ENCODE measurements around the gene DHFR2. TPM values are rescaled to one million over a fixed set of nuclear protein-coding genes. Genes with fewer than 3 reads are reported as not detected.
"Not testable (repeated sequence)": the region's sequence is repeated elsewhere in the genome, so short reads cannot be mapped to it uniquely, and the experiment has no call there.

DHFR2 gene
- total and polyA plus RNA-seq, 5 donors from 2014 or later: 2.9 to 6.7 (median 4.6) TPM

GRCh38 chr3:94095111-94095510 lies 32.4 kb upstream of the DHFR2 start:
- DNase-seq: no peak
- H3K4me3 Mint-ChIP-seq: no peak overlapping the region
- peaks cover 0 to 2% (median 0%) of the 10 kb centered on the region in 7 donors for H3K9me3 Mint-ChIP-seq
- peaks cover 73% of the 10 kb centered on the region for H3K36me3 ChIP-seq (ENCODE audit: control insufficient read depth, insufficient read depth, low read length)
- peak overlapping the region in 1 of 3 donors; percentile 63 for H3K27ac Mint-ChIP-seq
- H3K27me3 ChIP-seq (ENCODE audit: control insufficient read depth, insufficient read depth, low read length): no peaks in the 10 kb centered on the region
- no peak for ATAC-seq (ENCODE audit: low read depth in 2 of 2)
- H3K27ac ChIP-seq (ENCODE audit: insufficient read depth, low read length, poor library complexity, severe bottlenecking): no peak overlapping the region
- no peaks in the 10 kb centered on the region for H3K27me3 Mint-ChIP-seq
- peaks cover 6 to 19% (median 13%) of the 10 kb centered on the region in 4 donors for H3K4me1 Mint-ChIP-seq
- H3K4me3 ChIP-seq (ENCODE audit: low read depth, low read length): no peak overlapping the region
- H3K4me1 ChIP-seq (ENCODE audit: control insufficient read depth, insufficient read depth, low read length, poor library complexity, severe bottlenecking): no peaks in the 10 kb centered on the region
- H3K9me3 ChIP-seq (ENCODE audit: control insufficient read depth in 2 of 2, low read length in 2 of 2): no peaks in the 10 kb centered on the region
- H3K36me3 Mint-ChIP-seq: peaks cover 61% of the 10 kb centered on the region

GRCh38 chr3:94093151-94093550 lies 30.4 kb upstream of the DHFR2 start:
- Histone ChIP-seq H3K27ac (ENCODE audit: insufficient read depth, low read length, poor library complexity, severe bottlenecking) (no peak overlapping the region), H3K27me3 (ENCODE audit: control insufficient read depth, insufficient read depth, low read length) (no peaks in the 10 kb centered on the region), H3K9me3 (ENCODE audit: control insufficient read depth in 2 of 2, low read length in 2 of 2) (no peaks in the 10 kb centered on the region), H3K4me3 (ENCODE audit: low read depth, low read length) (no peak overlapping the region), H3K4me1 (ENCODE audit: control insufficient read depth, insufficient read depth, low read length, poor library complexity, severe bottlenecking) (no peaks in the 10 kb centered on the region), H3K36me3 (ENCODE audit: control insufficient read depth, insufficient read depth, low read length) (peaks cover 53% of the 10 kb centered on the region)
- ATAC-seq (ENCODE audit: low read depth in 2 of 2): no peak
- H3K4me3 Mint-ChIP-seq: no peak overlapping the region
- H3K9me3 Mint-ChIP-seq: peaks cover 0 to 2% (median 0%) of the 10 kb centered on the region in 7 donors
- H3K4me1 Mint-ChIP-seq: peaks cover 8 to 14% (median 10%) of the 10 kb centered on the region in 4 donors
- no peaks in the 10 kb centered on the region for H3K27me3 Mint-ChIP-seq
- peak overlapping the region in 1 of 3 donors; percentile 9 for H3K27ac Mint-ChIP-seq
- H3K36me3 Mint-ChIP-seq: peaks cover 59% of the 10 kb centered on the region
- DNase-seq: no peak

DNA sequence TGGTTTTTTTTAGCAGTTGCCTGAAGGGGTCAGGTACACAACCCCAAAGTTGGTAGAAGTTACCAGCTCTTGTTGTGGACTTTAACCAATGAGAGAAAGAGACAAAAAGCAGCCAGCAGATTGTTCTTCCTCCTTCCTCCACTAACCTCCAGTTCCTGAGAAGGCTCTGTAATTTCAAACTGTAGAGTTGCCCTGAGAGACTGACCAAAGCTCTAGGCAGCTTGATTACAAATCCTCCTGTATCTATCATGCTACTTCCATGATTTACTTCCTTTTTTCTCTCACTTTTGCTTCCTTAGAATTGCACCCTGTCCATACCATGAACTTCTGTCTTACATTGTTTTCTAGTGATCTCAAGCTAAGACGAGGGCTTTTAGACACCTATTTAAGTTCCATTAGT lies 29.4 kb upstream of the DHFR2 start:
- Histone ChIP-seq H3K27ac (ENCODE audit: insufficient read depth, low read length, poor library complexity, severe bottlenecking) (no peak overlapping the region), H3K36me3 (ENCODE audit: control insufficient read depth, insufficient read depth, low read length) (peaks cover 48% of the 10 kb centered on the region), H3K27me3 (ENCODE audit: control insufficient read depth, insufficient read depth, low read length) (no peaks in the 10 kb centered on the region), H3K4me1 (ENCODE audit: control insufficient read depth, insufficient read depth, low read length, poor library complexity, severe bottlenecking) (no peaks in the 10 kb centered on the region), H3K9me3 (ENCODE audit: control insufficient read depth in 2 of 2, low read length in 2 of 2) (no peaks in the 10 kb centered on the region), H3K4me3 (ENCODE audit: low read depth, low read length) (no peak overlapping the region)
- peaks cover 9 to 16% (median 12%) of the 10 kb centered on the region in 4 donors for H3K4me1 Mint-ChIP-seq
- DNase-seq: no peak
- H3K4me3 Mint-ChIP-seq: no peak overlapping the region
- no peaks in the 10 kb centered on the region for H3K27me3 Mint-ChIP-seq
- ATAC-seq (ENCODE audit: low read depth in 2 of 2): no peak
- peaks cover 0 to 2% (median 0%) of the 10 kb centered on the region in 7 donors for H3K9me3 Mint-ChIP-seq
- peak overlapping the region in 2 of 3 donors; percentile 0 to 53 for H3K27ac Mint-ChIP-seq
- H3K36me3 Mint-ChIP-seq: peaks cover 58% of the 10 kb centered on the region

DNA sequence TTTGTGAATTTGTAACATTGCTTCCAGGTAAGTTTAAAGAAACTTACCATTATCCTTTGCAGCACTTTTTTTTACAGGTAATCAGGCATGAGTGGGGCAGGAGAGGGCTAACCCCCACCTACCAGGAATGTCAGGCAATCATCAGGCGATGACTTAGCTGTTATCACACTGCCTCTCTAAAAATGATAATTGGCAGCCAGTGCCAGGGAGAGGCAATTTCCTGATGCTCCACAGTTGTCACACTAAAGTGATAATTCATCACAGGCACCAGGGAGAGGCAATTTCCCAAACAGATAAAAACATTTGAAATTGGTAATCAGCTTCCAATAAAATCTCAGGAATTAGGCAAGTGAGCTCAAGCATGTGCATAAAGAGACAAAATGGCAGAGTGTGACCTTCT lies 26.4 kb upstream of the DHFR2 start:
- Mint-ChIP-seq H3K9me3 (peaks cover 0 to 2% (median 0%) of the 10 kb centered on the region in 7 donors), H3K4me1 (peaks cover 9 to 18% (median 17%) of the 10 kb centered on the region in 4 donors), H3K4me3 (no peak overlapping the region), H3K36me3 (peaks cover 52% of the 10 kb centered on the region), H3K27me3 (no peaks in the 10 kb centered on the region), H3K27ac (peak overlapping the region in 1 of 3 donors; percentile 52)
- H3K27ac ChIP-seq (ENCODE audit: insufficient read depth, low read length, poor library complexity, severe bottlenecking): no peak overlapping the region
- ATAC-seq (ENCODE audit: low read depth in 2 of 2) (no peak), DNase-seq (no peak)
- H3K4me1 ChIP-seq (ENCODE audit: control insufficient read depth, insufficient read depth, low read length, poor library complexity, severe bottlenecking): no peaks in the 10 kb centered on the region
- peaks cover 30% of the 10 kb centered on the region for H3K36me3 ChIP-seq (ENCODE audit: control insufficient read depth, insufficient read depth, low read length)
- H3K27me3 ChIP-seq (ENCODE audit: control insufficient read depth, insufficient read depth, low read length): no peaks in the 10 kb centered on the region
- H3K9me3 ChIP-seq (ENCODE audit: control insufficient read depth in 2 of 2, low read length in 2 of 2): no peaks in the 10 kb centered on the region
- no peak overlapping the region for H3K4me3 ChIP-seq (ENCODE audit: low read depth, low read length)

GRCh38 chr3:94083261-94083660 lies 20.5 kb upstream of the DHFR2 start:
- Histone ChIP-seq H3K27me3 (ENCODE audit: control insufficient read depth, insufficient read depth, low read length) (no peaks in the 10 kb centered on the region), H3K4me3 (ENCODE audit: low read depth, low read length) (peak overlapping the region; percentile 7), H3K4me1 (ENCODE audit: control insufficient read depth, insufficient read depth, low read length, poor library complexity, severe bottlenecking) (peaks cover 23% of the 10 kb centered on the region), H3K27ac (ENCODE audit: insufficient read depth, low read length, poor library complexity, severe bottlenecking) (no peak overlapping the region), H3K9me3 (ENCODE audit: control insufficient read depth in 2 of 2, low read length in 2 of 2) (no peaks in the 10 kb centered on the region), H3K36me3 (ENCODE audit: control insufficient read depth, insufficient read depth, low read length) (peaks cover 20% of the 10 kb centered on the region)
- no peak overlapping the region for H3K4me3 Mint-ChIP-seq
- peaks cover 33% of the 10 kb centered on the region for H3K36me3 Mint-ChIP-seq
- peak in 1 of 2 donors; percentile 43 for ATAC-seq (ENCODE audit: low read depth in 2 of 2)
- H3K27ac Mint-ChIP-seq: peak overlapping the region in 2 of 3 donors; percentile 44 to 78
- H3K9me3 Mint-ChIP-seq: peaks cover 0 to 4% (median 0%) of the 10 kb centered on the region in 7 donors
- peaks cover 24 to 55% (median 45%) of the 10 kb centered on the region in 4 donors for H3K4me1 Mint-ChIP-seq
- DNase-seq: peak in 1 of 3 donors; percentile 18
- H3K27me3 Mint-ChIP-seq: no peaks in the 10 kb centered on the region

GRCh38 chr3:94082391-94082937 lies 19.7 kb upstream of the DHFR2 start:
- peaks cover 0 to 4% (median 0%) of the 10 kb centered on the region in 7 donors for H3K9me3 Mint-ChIP-seq
- H3K27ac Mint-ChIP-seq: peak overlapping the region in 2 of 3 donors; percentile 44 to 80
- Histone ChIP-seq H3K9me3 (ENCODE audit: control insufficient read depth in 2 of 2, low read length in 2 of 2) (no peaks in the 10 kb centered on the region), H3K27me3 (ENCODE audit: control insufficient read depth, insufficient read depth, low read length) (no peaks in the 10 kb centered on the region), H3K36me3 (ENCODE audit: control insufficient read depth, insufficient read depth, low read length) (peaks cover 16% of the 10 kb centered on the region), H3K4me3 (ENCODE audit: low read depth, low read length) (no peak overlapping the region), H3K4me1 (ENCODE audit: control insufficient read depth, insufficient read depth, low read length, poor library complexity, severe bottlenecking) (peaks cover 23% of the 10 kb centered on the region), H3K27ac (ENCODE audit: insufficient read depth, low read length, poor library complexity, severe bottlenecking) (no peak overlapping the region)
- H3K4me1 Mint-ChIP-seq: peaks cover 24 to 58% (median 45%) of the 10 kb centered on the region in 4 donors
- H3K36me3 Mint-ChIP-seq: peaks cover 26% of the 10 kb centered on the region
- H3K27me3 Mint-ChIP-seq: no peaks in the 10 kb centered on the region
- DNase-seq (no peak), ATAC-seq (ENCODE audit: low read depth in 2 of 2) (no peak)
- H3K4me3 Mint-ChIP-seq: no peak overlapping the region

DNA sequence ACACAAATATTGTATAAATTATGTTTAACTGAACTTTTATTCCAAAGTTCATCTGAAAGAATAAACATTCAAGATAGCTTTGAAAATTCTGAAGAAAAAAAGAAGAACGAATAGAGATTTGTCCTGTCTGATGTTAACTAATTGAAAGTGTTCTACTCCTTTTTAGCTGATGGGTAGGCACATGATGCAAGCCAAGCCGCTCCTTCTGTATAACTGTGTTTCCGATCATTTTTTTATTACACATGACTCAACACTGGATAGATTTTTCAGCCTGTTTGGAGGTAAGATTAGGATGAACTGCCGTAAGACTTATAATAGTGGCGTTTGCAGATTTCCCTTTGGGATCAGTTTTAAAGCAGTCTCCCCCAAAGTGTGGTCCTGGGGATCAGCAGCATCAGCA lies 19.2 kb upstream of the DHFR2 start:
- Histone ChIP-seq H3K36me3 (ENCODE audit: control insufficient read depth, insufficient read depth, low read length) (peaks cover 17% of the 10 kb centered on the region), H3K4me1 (ENCODE audit: control insufficient read depth, insufficient read depth, low read length, poor library complexity, severe bottlenecking) (peaks cover 23% of the 10 kb centered on the region), H3K9me3 (ENCODE audit: control insufficient read depth in 2 of 2, low read length in 2 of 2) (no peaks in the 10 kb centered on the region), H3K4me3 (ENCODE audit: low read depth, low read length) (no peak overlapping the region), H3K27me3 (ENCODE audit: control insufficient read depth, insufficient read depth, low read length) (no peaks in the 10 kb centered on the region), H3K27ac (ENCODE audit: insufficient read depth, low read length, poor library complexity, severe bottlenecking) (no peak overlapping the region)
- H3K4me3 Mint-ChIP-seq: peak overlapping the region in 1 of 4 donors; percentile 31
- H3K36me3 Mint-ChIP-seq: peaks cover 26% of the 10 kb centered on the region
- no peak for DNase-seq
- H3K4me1 Mint-ChIP-seq: peaks cover 21 to 61% (median 46%) of the 10 kb centered on the region in 4 donors
- no peaks in the 10 kb centered on the region for H3K27me3 Mint-ChIP-seq
- no peak for ATAC-seq (ENCODE audit: low read depth in 2 of 2)
- H3K9me3 Mint-ChIP-seq: peaks cover 0 to 4% (median 0%) of the 10 kb centered on the region in 7 donors
- H3K27ac Mint-ChIP-seq: peak overlapping the region in 2 of 3 donors; percentile 78 to 80

- H3K27me3 Mint-ChIP-seq; H3K27ac ChIP-seq (ENCODE audit: insufficient read depth, low read length, poor library complexity, severe bottlenecking); H3K9me3 ChIP-seq (ENCODE audit: control insufficient read depth in 2 of 2, low read length in 2 of 2); ATAC-seq (ENCODE audit: low read depth in 2 of 2); H3K9me3 Mint-ChIP-seq; H3K27me3 ChIP-seq (ENCODE audit: control insufficient read depth, insufficient read depth, low read length); H3K4me3 ChIP-seq (ENCODE audit: low read depth, low read length): not testable (repeated sequence)
- peak overlapping the region in 3 of 4 donors; percentile 29 to 56 (median 49) for H3K4me3 Mint-ChIP-seq
- H3K27ac Mint-ChIP-seq: peak overlapping the region; percentile 54 to 68 (median 65)
- H3K4me1 ChIP-seq (ENCODE audit: control insufficient read depth, insufficient read depth, low read length, poor library complexity, severe bottlenecking): peaks cover 23% of the 10 kb centered on the region
- H3K4me1 Mint-ChIP-seq: peaks cover 18 to 66% (median 45%) of the 10 kb centered on the region in 4 donors
- peaks cover 34% of the 10 kb centered on the region for H3K36me3 Mint-ChIP-seq
- DNase-seq: peak in 1 of 3 donors; percentile 49
- H3K36me3 ChIP-seq (ENCODE audit: control insufficient read depth, insufficient read depth, low read length): peaks cover 19% of the 10 kb centered on the region
Observed at GRCh38 chr3:94080552-94080951, 17.8 kb upstream of the DHFR2 start.

Measured in CD4-positive, CD25-positive, alpha-beta regulatory T cell (primary cell).